NCI-H460 (cell line): Measurements from ENCODE around the gene CLEC18A. TPM values are rescaled to one million over a fixed set of nuclear protein-coding genes. Genes with fewer than 3 reads are reported as not detected.
"Not testable (repeated sequence)": the region's sequence is repeated elsewhere in the genome, so short reads cannot be mapped to it uniquely, and the experiment has no call there.

Source experiments
- DNase-seq: peaks from one replicate; pipeline ENCODE4 v3.0.0-alpha.2; 2016; ENCODE audit warnings: low read depth; ENCODE audit errors: extremely low read depth
- total RNA-seq: library from RNA; depleted of rRNA; stranded (reverse); fragments of >200 nt; shearing (Covaris generic); gene quantifications from 2 replicates; pipeline ENCODE4 v1.2.3, GENCODE V29; 2014

Gene CLEC18A
- total RNA-seq, 1 experiment from 2014 or later = not detected

- not testable (repeated sequence) for DNase-seq
These were observed 7.7 kb upstream of the CLEC18A start for GRCh38 chr16:69943241-69944036.

DNA sequence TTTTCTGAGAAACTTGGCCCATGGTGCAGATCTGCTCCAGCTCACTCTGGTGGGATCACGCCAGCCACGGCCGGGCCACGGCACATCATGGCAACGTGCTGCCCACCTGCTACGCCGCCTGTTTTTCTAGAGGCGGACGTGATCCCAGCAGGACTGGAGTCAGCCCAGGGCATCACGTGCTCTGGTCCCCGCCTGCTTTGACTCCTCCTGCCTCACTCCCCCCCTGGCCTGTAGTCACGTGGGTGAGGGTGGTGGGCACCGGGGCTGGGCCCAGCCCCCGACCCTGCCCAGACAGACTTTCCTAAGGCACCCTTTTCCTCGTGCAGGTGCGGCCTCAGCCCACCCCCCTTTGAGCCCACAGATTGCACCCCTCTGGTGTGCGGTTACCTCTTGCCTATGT lies 723 bp upstream of the CLEC18A start:
- not testable (repeated sequence) for DNase-seq

GRCh38 chr16:69951672-69952031 lies 518 bp downstream of the CLEC18A start:
- not testable (repeated sequence) for DNase-seq

- not testable (repeated sequence) for DNase-seq
These were observed 982 bp downstream of the CLEC18A start for GRCh38 chr16:69952116-69952515.

DNA sequence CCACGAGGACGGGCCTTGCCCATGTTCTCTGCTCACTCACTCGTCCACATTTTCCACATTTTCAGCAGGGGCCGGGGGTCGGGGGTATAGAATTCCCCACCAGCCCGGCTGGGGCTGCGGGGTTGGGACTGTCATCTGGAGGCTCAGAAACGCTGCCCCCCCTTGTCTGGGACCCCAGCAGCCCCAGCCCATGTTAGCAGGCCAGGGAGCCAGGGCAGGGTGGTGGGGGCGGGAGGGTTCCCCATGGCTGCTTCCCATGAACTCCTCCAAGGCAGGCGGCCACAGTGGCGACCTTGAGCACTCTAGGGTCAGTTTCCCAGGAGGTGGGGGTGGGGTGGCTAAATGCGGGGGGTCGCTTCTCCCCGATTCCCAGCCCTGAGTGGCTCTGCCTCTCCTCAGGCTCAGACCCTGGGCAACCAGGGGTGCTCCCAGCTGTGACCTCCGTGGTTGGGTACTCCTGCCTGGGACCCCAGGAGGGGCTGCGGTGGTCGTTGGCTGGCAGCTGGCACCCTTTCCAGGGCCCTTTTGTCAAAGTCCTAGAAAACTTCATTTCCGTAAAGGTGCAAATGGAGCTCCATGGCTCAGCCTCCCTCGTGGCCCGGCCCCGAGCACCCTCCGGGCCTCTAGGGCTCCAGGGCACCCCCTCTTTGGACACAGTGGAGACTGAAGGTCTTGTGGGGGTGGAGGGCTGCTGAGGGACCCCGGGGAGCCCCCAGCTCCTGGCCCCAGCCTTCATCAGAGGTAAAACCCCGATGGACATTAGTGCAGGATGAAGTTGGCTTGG lies 1.6 kb downstream of the CLEC18A start:
- DNase-seq = not testable (repeated sequence)

- not testable (repeated sequence) for DNase-seq
These were observed 3.1 kb downstream of the CLEC18A start for GRCh38 chr16:69954241-69954640.

GRCh38 chr16:69963312-69963711 lies 12.2 kb downstream of the CLEC18A start:
- not testable (repeated sequence) for DNase-seq

GRCh38 chr16:69964960-69965660 lies 14.0 kb downstream of the CLEC18A start:
- DNase-seq = peak; percentile 20

- DNase-seq = not testable (repeated sequence)
These were observed 14.5 kb downstream of the CLEC18A start for GRCh38 chr16:69965661-69966054.

DNA sequence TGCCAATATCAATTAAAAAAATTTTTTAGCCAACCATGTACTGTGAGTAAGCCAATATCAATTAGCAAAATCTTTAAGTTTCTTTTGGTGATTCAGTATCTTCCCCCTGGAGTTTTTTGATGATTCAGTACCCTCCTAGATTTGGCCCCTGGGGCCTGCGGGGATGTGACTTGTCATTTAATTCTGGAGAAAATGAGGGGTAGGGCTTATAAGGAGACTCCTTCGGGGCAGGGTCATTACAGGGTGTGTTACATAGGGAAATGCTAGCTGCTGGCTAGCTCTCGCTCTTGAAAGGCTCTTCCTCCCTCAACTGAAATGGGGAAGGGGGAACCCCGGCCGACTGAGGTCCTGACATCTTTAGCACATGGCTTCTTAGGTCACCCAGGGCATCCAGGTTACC lies 16.6 kb downstream of the CLEC18A start:
- DNase-seq = not testable (repeated sequence)

- not testable (repeated sequence) for DNase-seq
These were observed 17.0 kb downstream of the CLEC18A start for GRCh38 chr16:69968125-69968524.

DNA sequence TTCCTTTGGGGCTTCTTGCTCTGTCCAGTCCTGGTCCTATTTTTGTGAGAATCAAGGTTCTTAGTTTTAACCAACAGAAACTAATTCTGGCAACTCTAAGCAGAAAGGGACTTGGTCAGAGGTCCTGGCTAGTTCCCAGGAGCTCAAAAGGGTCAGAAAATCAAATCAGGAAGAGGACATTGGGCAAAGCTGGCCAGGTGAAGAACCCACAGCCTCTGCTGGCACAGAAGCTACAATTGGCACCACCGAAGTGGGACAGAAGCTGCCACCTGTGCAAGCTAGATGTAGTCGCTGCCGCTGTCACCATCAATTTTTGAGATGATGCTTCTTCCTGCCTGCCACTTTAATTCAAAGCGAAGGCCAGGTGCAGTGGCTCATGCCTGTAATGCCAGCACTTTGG lies 18.5 kb downstream of the CLEC18A start:
- not testable (repeated sequence) for DNase-seq

DNA sequence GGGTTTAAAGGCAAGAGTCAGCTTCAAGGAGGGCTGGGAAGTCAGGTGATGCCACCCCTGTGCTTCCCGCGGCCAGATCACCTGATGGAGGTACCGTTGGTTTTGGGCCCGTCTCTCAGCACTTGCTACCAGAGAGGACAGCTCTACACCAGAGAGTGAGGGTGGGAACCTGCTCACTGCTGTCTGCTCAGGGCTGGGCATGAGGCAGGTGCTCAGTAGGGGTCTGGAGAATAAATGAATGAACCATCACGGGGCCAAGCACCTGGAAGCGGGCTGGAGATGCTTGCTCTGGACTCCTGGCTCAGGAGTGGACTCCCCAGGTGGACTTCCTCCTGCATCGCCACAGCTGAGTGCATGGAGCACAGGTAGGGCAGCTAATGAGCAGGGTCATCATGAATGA lies 21.0 kb downstream of the CLEC18A start:
- not testable (repeated sequence) for DNase-seq

DNA sequence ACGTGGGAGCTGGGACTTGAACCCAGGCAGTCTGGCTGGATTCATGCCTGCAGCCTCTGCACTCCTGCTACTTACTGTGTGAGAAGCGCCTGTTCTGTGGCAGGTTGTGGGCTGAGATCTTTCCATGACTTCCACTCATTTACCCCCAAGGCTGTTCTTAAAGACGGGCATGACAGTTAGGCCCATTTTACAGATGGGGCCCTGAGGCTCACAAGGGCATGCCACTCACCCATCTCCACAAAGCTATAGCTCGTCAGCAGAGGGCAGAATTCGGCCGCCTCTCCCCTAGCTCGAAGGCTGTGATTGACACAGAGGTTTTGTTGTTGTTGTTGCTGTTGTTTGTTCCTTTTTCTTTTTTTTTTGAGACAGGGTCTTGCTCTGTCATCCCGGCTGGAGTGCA lies 21.8 kb downstream of the CLEC18A start:
- not testable (repeated sequence) for DNase-seq

DNA sequence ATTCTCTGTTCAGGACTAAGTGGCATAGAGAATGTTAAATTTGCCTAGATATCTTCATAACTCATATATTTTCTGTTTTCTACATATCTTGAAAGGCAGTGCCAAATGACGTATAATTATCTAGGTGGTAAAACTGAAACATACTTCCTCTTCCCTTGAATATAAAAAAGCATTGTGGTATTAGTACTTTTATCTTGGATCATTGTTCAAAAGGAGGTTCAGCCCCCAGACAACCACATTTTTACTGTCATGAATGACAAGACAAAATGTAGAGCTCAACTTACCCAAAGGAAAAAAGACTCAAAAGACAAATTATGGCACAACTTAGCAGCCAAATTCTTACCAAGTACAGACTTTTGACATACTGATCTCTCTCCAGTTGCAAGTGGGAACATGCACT lies 34.1 kb downstream of the CLEC18A start:
- DNase-seq = not testable (repeated sequence)

DNA sequence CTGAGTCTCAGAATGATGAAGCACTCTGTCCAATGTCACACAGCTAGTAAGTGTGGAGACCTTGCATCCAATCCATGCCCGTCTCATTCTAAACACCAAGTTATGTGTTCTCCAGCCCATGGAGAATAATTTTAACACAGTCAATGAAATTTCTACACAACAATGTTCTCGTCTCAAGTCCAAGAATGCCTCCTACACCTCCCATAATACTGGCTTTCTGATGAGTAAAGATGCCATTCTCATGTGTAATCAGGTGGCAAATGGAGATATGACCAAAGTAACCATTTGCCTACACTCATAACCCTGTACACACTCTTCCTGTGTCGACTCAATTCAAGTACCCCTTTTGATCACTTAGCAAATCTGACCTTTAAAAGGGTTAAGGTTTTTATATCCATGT lies 46.8 kb downstream of the CLEC18A start:
- DNase-seq = not testable (repeated sequence)

- not testable (repeated sequence) for DNase-seq
These were observed 48.7 kb downstream of the CLEC18A start for GRCh38 chr16:69999801-70000200.

GRCh38 chr16:70003511-70003910 lies 52.4 kb downstream of the CLEC18A start:
- not testable (repeated sequence) for DNase-seq

GRCh38 chr16:70008604-70009003 lies 57.5 kb downstream of the CLEC18A start:
- not testable (repeated sequence) for DNase-seq

DNA sequence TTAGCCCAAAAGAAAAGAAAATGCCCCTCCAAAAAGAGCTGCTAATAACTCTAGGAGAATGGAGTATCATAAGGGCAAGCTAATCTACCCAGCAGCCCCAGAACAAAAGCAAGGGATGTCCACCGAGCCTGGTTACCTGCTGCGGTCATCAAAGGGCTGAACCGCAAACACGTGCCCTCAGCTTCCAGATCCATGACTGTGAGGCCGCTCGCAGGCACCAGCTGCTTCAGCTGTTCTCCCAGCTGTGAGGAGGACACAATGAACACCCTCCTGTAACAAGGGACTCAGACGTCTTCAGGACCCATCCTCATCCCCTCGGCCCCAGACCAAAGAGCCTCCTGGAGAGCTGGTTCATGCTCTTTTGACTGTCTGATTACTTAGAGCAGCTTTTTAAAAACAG lies 59.5 kb downstream of the CLEC18A start:
- not testable (repeated sequence) for DNase-seq

DNA sequence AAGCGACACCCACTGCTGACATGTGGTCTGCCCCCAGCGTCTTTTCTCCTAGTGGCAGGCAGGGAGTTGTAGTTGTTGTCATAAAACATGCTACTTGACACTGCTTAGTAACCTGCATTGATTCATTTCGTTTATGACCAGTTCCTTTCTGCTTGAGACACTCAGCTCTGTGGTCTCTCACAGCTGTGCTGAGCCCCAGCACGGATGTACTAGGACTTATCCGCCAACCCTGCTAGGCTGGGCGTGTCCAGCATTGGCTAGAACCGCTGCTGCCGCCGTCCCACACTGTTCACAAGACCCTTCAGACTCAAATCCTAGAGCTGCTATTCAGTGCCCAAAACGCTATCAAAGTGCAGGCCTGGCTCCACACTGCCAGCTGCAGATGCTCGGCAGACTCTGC lies 60.0 kb downstream of the CLEC18A start:
- DNase-seq = not testable (repeated sequence)
